Common myeloid progenitor, CD34-positive (primary cell): Measurements from ENCODE around the gene PPM1H.
"Not testable (repeated sequence)": the region's sequence is repeated elsewhere in the genome, so short reads cannot be mapped to it uniquely, and the experiment has no call there.

ENCODE experiments used
- CTCF ChIA-PET: fragments of 350-600 bp; sonication (Branson Sonifier 250); formaldehyde crosslinking; loops from one replicate; lab custom pipeline; 2021; ENCODE audit warnings: antibody characterized with exemption; lab: Charles Lee
- POLR2A ChIA-PET: fragments of 350-600 bp; sonication (Branson Sonifier 250); formaldehyde crosslinking; loops from one replicate; lab custom pipeline; 2021; ENCODE audit warnings: antibody characterized with exemption; lab: Charles Lee
- DNase-seq, 3 donors: peaks; one replicate each; pipeline versions ENCODE4 v3.0.0 to v3.0.0-alpha.2; 2013
- H3K27ac ChIP-seq, 2 experiments: 1 replicate in 1 of 2; 2 replicates in 1 of 2; pipeline ENCODE4 v1.7.0; 2013; ENCODE audit warnings: inconsistent platforms in 2 of 2, low read length in 2 of 2, mild to moderate bottlenecking in 2 of 2, low read depth in 1 of 2, moderate library complexity in 1 of 2; ENCODE audit not compliant: severe bottlenecking in 2 of 2, insufficient read depth in 1 of 2, poor library complexity in 1 of 2
- H3K27me3 ChIP-seq, 5 experiments: replicated peaks in 2 of 5; 1 replicate in 3 of 5; 2 replicates in 2 of 5; pipeline versions ENCODE4 v1.6.1 to v1.7.0; 2013; ENCODE audit warnings: low read length in 4 of 5, mild to moderate bottlenecking in 2 of 5, moderate library complexity in 2 of 5, inconsistent platforms in 1 of 5; ENCODE audit not compliant: insufficient read depth in 5 of 5, control insufficient read depth in 4 of 5
- H3K36me3 ChIP-seq, 4 experiments: 1 replicate in 2 of 4; 2 replicates in 2 of 4; pipeline versions ENCODE4 v1.6.1 to v1.7.0; 2013; ENCODE audit warnings: low read length in 3 of 4, control low read depth in 1 of 4, mild to moderate bottlenecking in 1 of 4; ENCODE audit not compliant: control insufficient read depth in 4 of 4, insufficient read depth in 4 of 4
- H3K4me1 ChIP-seq, 4 experiments: 1 replicate in 3 of 4; 2 replicates in 1 of 4; pipeline versions ENCODE4 v1.6.1 to v1.7.1; 2013; ENCODE audit warnings: low read length in 3 of 4, mild to moderate bottlenecking in 3 of 4, control low read depth in 1 of 4, inconsistent platforms in 1 of 4, moderate library complexity in 1 of 4; ENCODE audit not compliant: control insufficient read depth in 4 of 4, insufficient read depth in 4 of 4; ENCODE audit errors: control extremely low read depth in 1 of 4
- H3K4me3 ChIP-seq, 7 experiments: 1 replicate in 4 of 7; 2 replicates in 3 of 7; pipeline versions ENCODE4 v1.5.1 to v1.7.0; 2013; ENCODE audit warnings: mild to moderate bottlenecking in 7 of 7, low read length in 6 of 7, moderate library complexity in 6 of 7, inconsistent platforms in 2 of 7, low read depth in 2 of 7, control low read depth in 1 of 7; ENCODE audit not compliant: insufficient read depth in 4 of 7, control insufficient read depth in 1 of 7; ENCODE audit errors: extremely low read depth in 1 of 7
- H3K9me3 ChIP-seq, 5 experiments: 1 replicate in 4 of 5; 2 replicates in 1 of 5; pipeline versions ENCODE4 v1.6.1 to v1.7.1; 2013; ENCODE audit warnings: low read length in 4 of 5, mild to moderate bottlenecking in 2 of 5, inconsistent platforms in 1 of 5, low read depth in 1 of 5, moderate library complexity in 1 of 5; ENCODE audit not compliant: control insufficient read depth in 4 of 5, insufficient read depth in 2 of 5; ENCODE audit errors: control extremely low read depth in 1 of 5
- WGBS: methylation state at CpG from one replicate; pipeline ENCODE4 v1.1.5; 2013; ENCODE audit not compliant: insufficient coverage; 5-methylcytosine and 5-hydroxymethylcytosine counted together

Gene PPM1H

GRCh38 chr12:62893276-62893675 lies 41.7 kb downstream of the PPM1H start:
- H3K27ac ChIP-seq, result peak overlapping the region in 1 of 2 experiments; percentile 17
- H3K9me3 ChIP-seq, result peaks cover 0 to 5% (median 0%) of the 10 kb centered on the region in 5 experiments
- ChIA-PET POLR2A (no interaction called here), CTCF (interaction anchor here (1.4 to 2.4 kb wide), 5 partner anchors 12 to 42 kb away, joined by 3 to 11 read pairs (median 5); partner anchors contain the start of gene PPM1H)
- H3K36me3 ChIP-seq, result peaks cover 0 to 4% (median 0%) of the 10 kb centered on the region in 4 experiments
- no CpG with 5 or more reads among the region's 1 CpG for WGBS
- no peak overlapping the region for H3K4me3 ChIP-seq
- H3K4me1 ChIP-seq, result peaks cover 0 to 22% (median 6%) of the 10 kb centered on the region in 4 experiments
- peak in 1 of 3 donors; percentile 37 for DNase-seq
- no peaks in the 10 kb centered on the region for H3K27me3 ChIP-seq

- ChIA-PET CTCF (interaction anchor here (0.9 to 2.4 kb wide), 6 partner anchors 9 to 76 kb away, joined by 3 to 11 read pairs (median 4); partner anchors contain the start of gene PPM1H), POLR2A (no interaction called here)
- Histone ChIP-seq H3K9me3 (peaks cover 0 to 5% (median 0%) of the 10 kb centered on the region in 5 experiments), H3K36me3 (peaks cover 0 to 2% (median 0%) of the 10 kb centered on the region in 4 experiments), H3K27ac (no peak overlapping the region), H3K27me3 (no peaks in the 10 kb centered on the region), H3K4me1 (peaks cover 3 to 18% (median 5%) of the 10 kb centered on the region in 4 experiments), H3K4me3 (no peak overlapping the region)
- peak in 1 of 3 donors; percentile 55 for DNase-seq
- 17% methylated on average over 2 of the region's 5 CpGs for WGBS
These were observed 43.0 kb downstream of the PPM1H start for GRCh38 chr12:62891805-62892549.

GRCh38 chr12:62888454-62889110 lies 46.4 kb downstream of the PPM1H start:
- ChIA-PET CTCF (interaction anchor here (1.0 to 1.5 kb wide), 2 partner anchors 13 to 45 kb away, joined by 3 read pairs; no protein-coding TSS in a partner anchor), POLR2A (no interaction called here)
- 54% methylated on average over 3 of the region's 6 CpGs for WGBS
- H3K9me3 ChIP-seq, result peaks cover 0 to 4% (median 0%) of the 10 kb centered on the region in 5 experiments
- H3K36me3 ChIP-seq, result peaks cover 0 to 4% (median 2%) of the 10 kb centered on the region in 4 experiments
- H3K4me3 ChIP-seq, result no peak overlapping the region
- no peak overlapping the region for H3K27ac ChIP-seq
- peaks cover 6 to 23% (median 8%) of the 10 kb centered on the region in 4 experiments for H3K4me1 ChIP-seq
- DNase-seq, result no peak
- no peaks in the 10 kb centered on the region for H3K27me3 ChIP-seq

GRCh38 chr12:62886796-62887195 lies 48.2 kb downstream of the PPM1H start:
- peaks cover 0 to 7% (median 4%) of the 10 kb centered on the region in 4 experiments for H3K36me3 ChIP-seq
- peaks cover 0 to 6% (median 0%) of the 10 kb centered on the region in 5 experiments for H3K9me3 ChIP-seq
- no peak overlapping the region for H3K27ac ChIP-seq
- H3K4me1 ChIP-seq, result peaks cover 2 to 13% (median 6%) of the 10 kb centered on the region in 4 experiments
- peak in 1 of 3 donors; percentile 54 for DNase-seq
- H3K4me3 ChIP-seq, result peak overlapping the region in 1 of 7 experiments; percentile 16
- no peaks in the 10 kb centered on the region for H3K27me3 ChIP-seq
- ChIA-PET CTCF (no interaction called here), POLR2A (no interaction called here)
- 64% methylated on average over 6 of the region's 6 CpGs for WGBS

- no peak for DNase-seq
- H3K36me3 ChIP-seq, result peaks cover 0 to 13% (median 4%) of the 10 kb centered on the region in 4 experiments
- no peaks in the 10 kb centered on the region for H3K27me3 ChIP-seq
- CTCF ChIA-PET, result no interaction called here
- POLR2A ChIA-PET, result no interaction called here
- peaks cover 2 to 9% (median 6%) of the 10 kb centered on the region in 4 experiments for H3K4me1 ChIP-seq
- H3K27ac ChIP-seq, result no peak overlapping the region
- peaks cover 0 to 6% (median 0%) of the 10 kb centered on the region in 5 experiments for H3K9me3 ChIP-seq
- no peak overlapping the region for H3K4me3 ChIP-seq
These were observed 49.7 kb downstream of the PPM1H start for GRCh38 chr12:62885242-62885641.

- H3K36me3 ChIP-seq, result peaks cover 0 to 13% (median 4%) of the 10 kb centered on the region in 4 experiments
- H3K9me3 ChIP-seq, H3K27me3 ChIP-seq, H3K4me1 ChIP-seq, CTCF ChIA-PET, DNase-seq, H3K4me3 ChIP-seq, H3K27ac ChIP-seq: not testable (repeated sequence)
- POLR2A ChIA-PET, result interaction anchor here (1.1 kb wide), 1 partner anchor 50 kb away, joined by 3 read pairs; the partner anchor contains the start of gene PPM1H
- WGBS, result 100% methylated on average over 2 of the region's 5 CpGs
These were observed 50.1 kb downstream of the PPM1H start for GRCh38 chr12:62884832-62885231.
